ENCODE measurements around the gene CALY. TPM values are rescaled to one million over a fixed set of nuclear protein-coding genes. Genes with fewer than 3 reads are reported as not detected.
A peak's percentile ranks its signal among the peaks of the same experiment; 100 is the strongest.
"Not testable (repeated sequence)": the region's sequence is repeated elsewhere in the genome, so short reads cannot be mapped to it uniquely, and the experiment has no call there.

CALY gene
- total RNA-seq, result 1 to 10 TPM; 3.1 to 3.6 TPM

GRCh38 chr10:133336577-133337369 is at the start of gene CALY:
TSS of gene CALY (minus strand) at chr10:133336896. CDS start at chr10:133328989, 7,907 bp downstream.
- peaks cover 28% of the 10 kb centered on the region for H3K27me3 Mint-ChIP-seq
- H3K27ac Mint-ChIP-seq, result no peak within 1 kb of the TSS
- no peaks in the 10 kb centered on the region for H3K36me3 Mint-ChIP-seq
- ATAC-seq (ENCODE audit: low read depth), result peak; percentile 37
- no peaks in the 10 kb centered on the region for H3K9me3 Mint-ChIP-seq
- peaks cover 1% of the 10 kb centered on the region for H3K4me1 Mint-ChIP-seq
- peak; percentile 87 for DNase-seq
- peak within 1 kb of the TSS; percentile 53 for H3K4me3 Mint-ChIP-seq
- POLR2A ChIA-PET, result interaction anchor here (0.9 to 1.9 kb wide), 5 partner anchors 10 to 54 kb away, joined by 3 to 4 read pairs (median 3); partner anchors contain the start of genes ECHS1 and FUOM

GRCh38 chr10:133385214-133385613 is 48.5 kb upstream of the CALY start:
- no peak for DNase-seq
- Mint-ChIP-seq H3K36me3 (peaks cover 2% of the 10 kb centered on the region), H3K27me3 (no peaks in the 10 kb centered on the region), H3K9me3 (no peaks in the 10 kb centered on the region), H3K27ac (no peak overlapping the region), H3K4me3 (no peak overlapping the region), H3K4me1 (peaks cover 15% of the 10 kb centered on the region)
- ATAC-seq (ENCODE audit: low read depth), result no peak
- POLR2A ChIA-PET, result no interaction called here

GRCh38 chr10:133384071-133384470 is 47.4 kb upstream of the CALY start:
- POLR2A ChIA-PET, result no interaction called here
- no peak for DNase-seq
- Mint-ChIP-seq H3K4me1 (peaks cover 10% of the 10 kb centered on the region), H3K27ac (no peak overlapping the region), H3K4me3 (no peak overlapping the region), H3K9me3 (no peaks in the 10 kb centered on the region), H3K36me3 (peaks cover 1% of the 10 kb centered on the region), H3K27me3 (no peaks in the 10 kb centered on the region)
- no peak for ATAC-seq (ENCODE audit: low read depth)

- no peak overlapping the region for H3K4me3 Mint-ChIP-seq
- H3K27me3 Mint-ChIP-seq, result no peaks in the 10 kb centered on the region
- no peaks in the 10 kb centered on the region for H3K9me3 Mint-ChIP-seq
- peaks cover 1% of the 10 kb centered on the region for H3K36me3 Mint-ChIP-seq
- no peak overlapping the region for H3K27ac Mint-ChIP-seq
- POLR2A ChIA-PET, result no interaction called here
- DNase-seq (no peak), ATAC-seq (ENCODE audit: low read depth) (no peak)
- peaks cover 6% of the 10 kb centered on the region for H3K4me1 Mint-ChIP-seq
Measured at GRCh38 chr10:133383551-133383950, 46.9 kb upstream of the CALY start.

- ATAC-seq (ENCODE audit: low read depth) (no peak), DNase-seq (no peak)
- no peak overlapping the region for H3K27ac Mint-ChIP-seq
- no peak overlapping the region for H3K4me3 Mint-ChIP-seq
- H3K27me3 Mint-ChIP-seq, result peaks cover 5% of the 10 kb centered on the region
- POLR2A ChIA-PET, result interaction anchor here (1.1 to 1.4 kb wide), 2 partner anchors 10 to 38 kb away, joined by 3 to 4 read pairs; no protein-coding TSS in a partner anchor
- no peaks in the 10 kb centered on the region for H3K36me3 Mint-ChIP-seq
- peaks cover 2% of the 10 kb centered on the region for H3K4me1 Mint-ChIP-seq
- no peaks in the 10 kb centered on the region for H3K9me3 Mint-ChIP-seq
Measured at GRCh38 chr10:133381036-133381435, 44.3 kb upstream of the CALY start.

- Mint-ChIP-seq H3K27ac (no peak overlapping the region), H3K9me3 (no peaks in the 10 kb centered on the region), H3K36me3 (no peaks in the 10 kb centered on the region), H3K4me3 (peak overlapping the region; percentile 64), H3K4me1 (peaks cover 2% of the 10 kb centered on the region), H3K27me3 (peaks cover 10% of the 10 kb centered on the region)
- ATAC-seq (ENCODE audit: low read depth) (no peak), DNase-seq (no peak)
- POLR2A ChIA-PET, result no interaction called here
Measured at GRCh38 chr10:133379801-133380666, 43.3 kb upstream of the CALY start.

GRCh38 chr10:133379152-133379800 is 42.6 kb upstream of the CALY start, which contains the start of gene PAOX:
TSS of gene PAOX (plus strand) at chr10:133379262. CDS start at chr10:133379317, 55 bp downstream.
- Mint-ChIP-seq H3K4me3 (peak within 1 kb of the TSS; percentile 76), H3K27me3 (peaks cover 12% of the 10 kb centered on the region), H3K9me3 (no peaks in the 10 kb centered on the region), H3K27ac (no peak within 1 kb of the TSS), H3K4me1 (peaks cover 6% of the 10 kb centered on the region), H3K36me3 (no peaks in the 10 kb centered on the region)
- peak; percentile 81 for DNase-seq
- ATAC-seq (ENCODE audit: low read depth), result peak; percentile 48
- POLR2A ChIA-PET, result interaction anchor here (2.9 kb wide), 1 partner anchor 11 kb away, joined by 18 read pairs; no protein-coding TSS in a partner anchor

GRCh38 chr10:133378251-133379096 is 41.8 kb upstream of the CALY start:
- ATAC-seq (ENCODE audit: low read depth), result peak; percentile 58
- peak overlapping the region; percentile 76 for H3K4me3 Mint-ChIP-seq
- peak; percentile 82 for DNase-seq
- peaks cover 9% of the 10 kb centered on the region for H3K4me1 Mint-ChIP-seq
- H3K27me3 Mint-ChIP-seq, result peaks cover 12% of the 10 kb centered on the region
- no peaks in the 10 kb centered on the region for H3K36me3 Mint-ChIP-seq
- POLR2A ChIA-PET, result interaction anchor here (2.9 kb wide), 1 partner anchor 12 kb away, joined by 18 read pairs; no protein-coding TSS in a partner anchor
- no peak overlapping the region for H3K27ac Mint-ChIP-seq
- H3K9me3 Mint-ChIP-seq, result no peaks in the 10 kb centered on the region

- no peaks in the 10 kb centered on the region for H3K9me3 Mint-ChIP-seq
- peak overlapping the region; percentile 76 for H3K4me3 Mint-ChIP-seq
- H3K36me3 Mint-ChIP-seq, result no peaks in the 10 kb centered on the region
- no peak overlapping the region for H3K27ac Mint-ChIP-seq
- peaks cover 9% of the 10 kb centered on the region for H3K4me1 Mint-ChIP-seq
- POLR2A ChIA-PET, result interaction anchor here (2.9 kb wide), 1 partner anchor 13 kb away, joined by 18 read pairs; no protein-coding TSS in a partner anchor
- ATAC-seq (ENCODE audit: low read depth) (no peak), DNase-seq (no peak)
- peaks cover 12% of the 10 kb centered on the region for H3K27me3 Mint-ChIP-seq
Measured at GRCh38 chr10:133377818-133378250, 41.1 kb upstream of the CALY start.

- Mint-ChIP-seq H3K4me1 (peaks cover 9% of the 10 kb centered on the region), H3K36me3 (no peaks in the 10 kb centered on the region), H3K27ac (no peak overlapping the region), H3K4me3 (peak overlapping the region; percentile 76), H3K9me3 (no peaks in the 10 kb centered on the region), H3K27me3 (peaks cover 12% of the 10 kb centered on the region)
- POLR2A ChIA-PET, result interaction anchor here (2.9 kb wide), 1 partner anchor 13 kb away, joined by 18 read pairs; no protein-coding TSS in a partner anchor
- no peak for DNase-seq
- no peak for ATAC-seq (ENCODE audit: low read depth)
Measured at GRCh38 chr10:133377025-133377817, 40.5 kb upstream of the CALY start.

- peaks cover 12% of the 10 kb centered on the region for H3K27me3 Mint-ChIP-seq
- ATAC-seq (ENCODE audit: low read depth); H3K9me3 Mint-ChIP-seq; DNase-seq; H3K4me1 Mint-ChIP-seq; POLR2A ChIA-PET; H3K36me3 Mint-ChIP-seq: not testable (repeated sequence)
- H3K27ac Mint-ChIP-seq, result peak overlapping the region; percentile 56
- H3K4me3 Mint-ChIP-seq, result peak overlapping the region; percentile 37
Measured at GRCh38 chr10:133376183-133376582, 39.5 kb upstream of the CALY start.
